GM21737 (cell line): Measurements from ENCODE around the gene CTNNA2.

ENCODE experiments used
- ATAC-seq: cut with Tn5 transposase; IDR thresholded peaks from one replicate; pipeline ENCODE4 v1.9.1; 2021; ENCODE audit warnings: mild to moderate bottlenecking, moderate library complexity; ENCODE audit not compliant: unreplicated experiment

CTNNA2 gene

GRCh38 chr2:79915455-79915854, 402.6 kb downstream of the CTNNA2 start:
- no peak for ATAC-seq

- no peak for ATAC-seq
These were observed 403.4 kb downstream of the CTNNA2 start for GRCh38 chr2:79916285-79916684.

- ATAC-seq: no peak
These were observed 407.7 kb downstream of the CTNNA2 start for GRCh38 chr2:79920512-79921076.

- ATAC-seq: no peak
These were observed 416.8 kb downstream of the CTNNA2 start for GRCh38 chr2:79929624-79930023.

GRCh38 chr2:79935046-79935732, 422.3 kb downstream of the CTNNA2 start:
- no peak for ATAC-seq

- no peak for ATAC-seq
These were observed 423.2 kb downstream of the CTNNA2 start for GRCh38 chr2:79935771-79936657.

- no peak for ATAC-seq
These were observed 423.9 kb downstream of the CTNNA2 start for GRCh38 chr2:79936715-79937114.

GRCh38 chr2:79938648-79939047, 425.8 kb downstream of the CTNNA2 start:
- no peak for ATAC-seq

- ATAC-seq: no peak
These were observed 427.5 kb downstream of the CTNNA2 start for GRCh38 chr2:79940364-79940763.

GRCh38 chr2:79941179-79941578, 428.3 kb downstream of the CTNNA2 start:
- ATAC-seq: no peak

- no peak for ATAC-seq
These were observed 431.4 kb downstream of the CTNNA2 start for GRCh38 chr2:79944205-79944604.

- no peak for ATAC-seq
These were observed 433.0 kb downstream of the CTNNA2 start for GRCh38 chr2:79945653-79946445.

- ATAC-seq: no peak
These were observed 434.9 kb downstream of the CTNNA2 start for GRCh38 chr2:79947751-79948150.

GRCh38 chr2:79950526-79950925, 437.7 kb downstream of the CTNNA2 start:
- no peak for ATAC-seq

- no peak for ATAC-seq
These were observed 439.8 kb downstream of the CTNNA2 start for GRCh38 chr2:79952616-79953015.

GRCh38 chr2:79960035-79960434, 447.2 kb downstream of the CTNNA2 start:
- no peak for ATAC-seq

GRCh38 chr2:79960519-79960918, 447.7 kb downstream of the CTNNA2 start:
- ATAC-seq: no peak

GRCh38 chr2:79964966-79965365, 452.1 kb downstream of the CTNNA2 start:
- ATAC-seq: no peak

- no peak for ATAC-seq
These were observed 453.5 kb downstream of the CTNNA2 start for GRCh38 chr2:79966369-79966768.

- ATAC-seq: no peak
These were observed 454.0 kb downstream of the CTNNA2 start for GRCh38 chr2:79966882-79967281.

- no peak for ATAC-seq
These were observed 459.0 kb downstream of the CTNNA2 start for GRCh38 chr2:79971807-79972206.
